Activated T-helper 1 cell treated with Interleukin-2 at 50 U/mL for 16 hours (primary cell): ENCODE measurements around the gene TAPT1.
"Not testable (repeated sequence)": the region's sequence is repeated elsewhere in the genome, so short reads cannot be mapped to it uniquely, and the experiment has no call there.

Experiments used
- DNase-seq: peaks from one replicate; pipeline ENCODE4 v3.0.0-alpha.2; 2020; ENCODE audit warnings: low read depth

The TAPT1 gene

DNA sequence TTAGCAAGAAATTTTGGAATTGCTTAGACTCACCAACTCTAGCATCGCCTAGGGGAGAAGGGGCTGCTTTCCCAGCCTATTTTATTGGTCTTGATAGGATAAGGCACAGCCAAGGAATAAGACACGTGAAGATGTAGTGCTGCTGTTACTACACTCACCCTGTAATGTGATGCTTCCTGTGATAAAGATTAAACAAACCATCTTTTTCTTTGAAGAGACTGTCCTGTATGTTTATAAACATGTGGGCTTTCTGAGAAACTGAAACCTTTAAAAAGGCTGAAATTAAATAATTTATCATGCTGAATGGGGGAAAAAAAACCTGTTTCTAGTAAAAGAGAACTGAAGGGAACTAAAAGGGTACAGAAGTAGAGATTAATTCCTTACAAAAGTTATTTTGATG is 13.2 kb downstream of the TAPT1 start:
- DNase-seq: no peak

DNA sequence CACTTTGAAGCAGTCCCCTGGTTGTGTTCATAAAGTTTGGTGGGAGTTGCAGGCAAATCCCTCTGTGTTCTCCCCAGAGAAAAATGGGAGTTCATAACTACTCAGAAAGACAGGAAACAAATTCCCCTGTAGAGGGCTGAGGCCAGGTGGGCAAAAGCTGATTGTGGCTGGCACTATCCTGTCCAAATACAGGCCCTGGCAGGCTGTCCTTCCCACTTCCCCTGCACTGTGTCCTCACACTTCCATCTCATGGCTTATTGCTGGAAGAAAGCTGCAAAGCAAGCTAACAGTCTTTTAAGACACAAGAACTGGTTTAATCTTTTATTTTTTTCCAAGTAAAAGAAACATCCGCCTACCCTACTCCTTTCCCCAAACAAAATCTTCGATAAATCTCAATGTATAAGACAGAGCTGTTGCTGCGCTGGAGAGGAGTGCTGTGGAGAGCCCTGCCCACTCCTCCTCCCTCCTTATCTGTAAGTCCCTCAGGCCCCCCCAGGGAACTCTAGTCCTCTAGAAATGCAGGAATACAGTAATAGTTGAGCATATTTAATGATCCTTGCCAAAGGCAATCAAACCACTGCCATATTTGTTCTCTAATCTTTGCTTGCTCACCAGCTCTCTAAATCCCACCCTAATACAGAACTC is 14.0 kb downstream of the TAPT1 start:
- DNase-seq: no peak

DNA sequence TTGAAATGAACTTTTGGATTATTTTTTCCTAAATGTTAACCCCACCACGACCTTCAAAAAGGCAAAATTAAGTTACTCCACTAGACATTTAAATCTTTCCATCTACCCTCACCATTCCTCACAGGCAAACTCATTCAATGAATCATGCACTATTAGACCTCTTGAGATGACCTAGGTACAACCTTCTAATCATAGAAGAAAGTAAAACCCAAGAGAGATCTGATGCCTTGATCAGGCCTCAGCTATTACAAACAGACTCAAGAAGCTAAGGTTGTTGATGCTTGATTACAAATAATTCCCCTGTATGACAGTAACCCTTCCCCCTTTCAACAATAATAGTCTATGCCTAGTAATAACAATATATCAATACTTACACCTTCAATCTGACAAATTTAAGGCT is 18.9 kb downstream of the TAPT1 start:
- no peak for DNase-seq

DNA sequence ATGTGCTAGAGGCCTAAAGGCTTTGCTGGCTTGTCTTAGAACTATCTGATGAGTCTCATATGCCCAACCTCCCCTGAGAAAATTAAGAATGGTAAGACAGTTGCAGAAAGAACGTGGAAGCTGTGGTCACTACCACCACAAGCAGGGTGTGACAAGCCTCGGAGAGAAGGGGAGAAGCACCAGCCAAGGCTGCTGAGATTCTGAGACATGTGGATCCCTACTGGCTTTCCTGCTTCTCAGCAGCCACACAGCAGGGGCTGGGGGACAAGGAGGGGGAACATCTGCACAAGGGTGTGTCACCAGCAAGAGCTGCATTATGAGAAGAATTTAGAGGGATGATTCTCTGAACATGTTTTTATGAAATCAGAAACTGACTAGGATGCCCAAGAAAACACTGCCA is 19.4 kb downstream of the TAPT1 start:
- no peak for DNase-seq

DNA sequence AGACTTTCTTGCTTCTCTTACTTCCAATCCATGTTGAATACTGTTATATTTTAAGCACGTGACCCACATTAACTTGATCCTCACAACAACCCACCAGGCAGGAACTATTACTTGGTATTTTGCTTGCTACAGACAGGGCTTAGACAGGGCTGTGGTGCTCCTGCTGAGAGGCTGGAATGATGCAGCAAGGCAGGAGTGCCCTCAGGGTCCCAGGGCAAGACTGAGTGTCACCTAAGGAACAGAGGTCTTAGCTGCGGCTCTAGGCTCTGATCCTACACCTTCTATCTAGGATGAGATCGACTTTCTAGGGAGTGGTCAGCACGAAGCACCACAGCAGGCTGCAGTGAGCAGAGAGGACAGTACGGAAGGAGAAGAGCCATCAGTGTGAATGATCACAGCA is 20.0 kb downstream of the TAPT1 start:
- no peak for DNase-seq

DNA sequence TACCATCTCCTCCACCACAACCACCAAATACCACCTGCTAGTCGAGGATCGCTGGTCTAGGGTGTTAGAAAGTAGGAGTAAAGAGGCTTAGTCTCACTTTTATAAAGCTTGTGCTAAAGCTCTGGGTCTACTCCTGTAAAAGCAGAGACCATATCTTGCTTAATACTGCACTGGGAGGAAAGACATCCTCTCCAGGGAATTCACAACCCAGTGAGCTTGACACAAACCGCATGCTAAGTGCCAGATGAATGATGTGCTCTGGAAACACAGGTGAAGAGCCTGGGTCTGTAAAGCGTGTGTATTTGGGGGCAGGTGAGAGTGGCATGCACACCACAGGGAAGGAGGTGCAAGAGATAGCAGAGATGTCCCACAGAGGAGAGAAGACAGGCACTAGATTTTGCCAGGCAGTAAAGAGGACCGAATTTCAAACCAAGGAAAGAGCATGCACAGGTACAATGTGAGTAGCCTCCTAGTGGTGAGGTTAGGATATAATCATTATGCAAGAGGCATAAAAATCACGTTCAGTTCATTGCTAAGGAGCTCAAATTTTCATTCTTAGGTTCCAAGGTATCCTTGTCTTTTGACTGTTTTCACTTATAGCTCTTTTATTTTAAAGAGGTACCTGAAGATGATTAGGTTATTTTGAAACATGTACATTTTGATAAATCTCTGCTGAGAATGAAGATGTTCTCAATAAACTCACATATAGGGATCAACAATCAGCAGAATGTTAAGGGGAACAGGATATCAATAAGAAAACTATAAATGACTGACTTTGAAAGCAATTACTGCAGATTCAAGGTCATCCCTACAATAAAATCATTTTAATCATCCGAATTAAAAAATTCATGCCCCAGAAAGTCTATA is 20.7 kb downstream of the TAPT1 start:
- no peak for DNase-seq

DNA sequence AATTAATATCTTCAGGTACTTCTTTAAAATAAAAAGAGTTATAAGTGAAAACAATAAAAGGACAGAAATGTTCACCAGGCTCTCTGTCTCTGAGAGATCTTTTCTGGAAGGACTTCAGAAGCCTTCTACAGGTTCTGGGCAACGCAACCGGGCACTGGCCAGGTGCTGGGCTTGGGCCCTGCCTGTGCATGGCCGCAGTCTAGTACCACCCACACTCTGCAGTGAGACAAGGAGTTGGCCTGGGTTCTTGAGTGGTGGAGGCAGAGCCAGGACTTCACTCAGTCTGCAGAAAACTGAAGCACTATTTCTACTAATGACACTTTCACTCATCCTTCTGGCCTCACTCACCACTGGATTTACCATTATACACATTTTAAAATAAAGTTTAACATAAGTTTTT is 21.8 kb downstream of the TAPT1 start:
- DNase-seq: no peak

DNA sequence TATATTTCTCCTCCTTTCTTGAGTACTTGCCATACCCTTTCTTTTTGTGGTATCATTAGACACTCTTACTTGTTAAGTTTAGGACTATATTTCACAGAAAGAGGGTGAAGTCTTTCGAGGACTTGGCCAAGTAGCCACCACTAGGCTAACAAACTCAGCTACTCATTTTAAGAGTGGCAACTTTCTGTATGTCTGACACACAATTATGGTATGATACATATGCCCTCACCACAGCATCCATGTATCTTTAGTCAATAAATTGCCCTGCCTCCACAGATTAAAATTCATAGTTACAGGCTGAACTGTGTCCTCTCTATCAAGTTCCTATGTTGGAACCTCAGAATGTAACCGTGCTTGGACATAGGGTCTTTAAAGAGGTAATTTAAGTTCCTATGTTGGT is 23.2 kb downstream of the TAPT1 start:
- no peak for DNase-seq

DNA sequence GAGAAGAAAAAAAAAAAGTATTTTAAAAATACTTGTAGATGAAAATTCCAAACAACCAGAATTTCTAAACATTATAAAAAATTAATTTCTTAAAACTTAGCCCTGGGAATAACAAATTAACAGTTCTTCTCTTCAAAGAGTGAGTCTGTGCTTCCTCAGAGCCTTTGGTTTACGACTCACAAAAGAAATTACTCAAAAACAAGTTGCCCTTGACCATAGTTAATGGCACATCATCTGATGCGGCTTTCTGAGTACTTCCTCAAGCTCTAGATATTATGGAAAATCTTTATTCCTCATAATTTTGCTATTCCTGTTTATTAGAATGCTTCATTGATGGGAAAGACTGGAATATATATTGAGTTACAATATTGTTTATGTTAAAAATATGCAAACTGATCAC is 23.7 kb downstream of the TAPT1 start:
- DNase-seq: no peak

DNA sequence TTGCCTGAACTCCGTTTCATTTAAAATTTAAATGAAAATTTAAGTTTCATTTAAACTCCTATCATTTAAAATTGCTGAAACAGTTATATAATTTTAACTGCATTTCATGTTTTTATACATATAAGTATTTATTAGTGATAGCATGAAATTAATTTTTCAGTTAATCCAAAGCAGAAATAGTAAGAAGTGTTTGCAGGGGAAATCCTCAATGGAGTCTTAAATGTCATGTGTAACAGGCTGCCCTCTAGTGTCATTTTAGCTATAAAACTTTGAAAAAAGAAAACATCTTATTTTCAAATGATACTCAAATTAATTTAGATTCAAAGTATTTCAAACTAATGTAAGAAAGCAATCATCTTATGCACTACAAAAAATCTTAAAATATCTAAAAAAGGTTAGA is 27.2 kb downstream of the TAPT1 start:
- DNase-seq: no peak

DNA sequence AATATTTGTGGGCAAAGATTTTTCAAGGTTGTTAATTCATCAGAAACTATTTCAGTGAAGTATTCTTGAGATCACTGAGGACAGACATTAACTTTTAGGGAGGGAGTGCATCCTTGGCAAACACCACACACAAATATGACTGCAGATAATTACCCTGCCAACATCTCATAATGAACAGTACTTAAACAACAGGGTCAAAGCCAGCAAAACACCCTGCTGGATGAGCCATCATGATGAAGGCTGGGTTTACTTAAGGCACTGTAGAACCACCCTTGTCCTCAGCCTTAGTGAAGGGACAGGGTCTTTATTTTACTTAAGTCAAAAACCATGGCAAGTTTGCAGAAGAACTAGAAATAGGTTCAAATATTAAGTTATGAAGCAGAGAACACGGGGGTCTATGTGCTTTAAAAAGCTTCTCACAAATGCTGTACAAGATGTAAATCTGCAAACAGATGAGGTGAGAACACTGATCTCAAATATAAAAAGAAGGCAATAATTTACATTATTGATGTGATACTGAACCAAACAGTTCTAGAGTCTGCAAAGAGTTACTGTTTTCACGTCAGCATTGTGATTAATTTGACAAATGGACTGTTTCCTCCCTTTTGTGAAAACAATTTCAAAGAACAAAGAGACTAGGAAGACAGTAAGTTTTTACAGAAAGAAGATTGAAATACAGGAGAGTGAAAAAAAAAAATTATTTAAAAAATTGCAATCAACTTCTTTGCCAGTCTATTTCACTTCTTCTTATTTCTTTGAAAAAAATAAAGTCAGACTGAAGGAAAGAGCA is 28.2 kb downstream of the TAPT1 start:
- no peak for DNase-seq

DNA sequence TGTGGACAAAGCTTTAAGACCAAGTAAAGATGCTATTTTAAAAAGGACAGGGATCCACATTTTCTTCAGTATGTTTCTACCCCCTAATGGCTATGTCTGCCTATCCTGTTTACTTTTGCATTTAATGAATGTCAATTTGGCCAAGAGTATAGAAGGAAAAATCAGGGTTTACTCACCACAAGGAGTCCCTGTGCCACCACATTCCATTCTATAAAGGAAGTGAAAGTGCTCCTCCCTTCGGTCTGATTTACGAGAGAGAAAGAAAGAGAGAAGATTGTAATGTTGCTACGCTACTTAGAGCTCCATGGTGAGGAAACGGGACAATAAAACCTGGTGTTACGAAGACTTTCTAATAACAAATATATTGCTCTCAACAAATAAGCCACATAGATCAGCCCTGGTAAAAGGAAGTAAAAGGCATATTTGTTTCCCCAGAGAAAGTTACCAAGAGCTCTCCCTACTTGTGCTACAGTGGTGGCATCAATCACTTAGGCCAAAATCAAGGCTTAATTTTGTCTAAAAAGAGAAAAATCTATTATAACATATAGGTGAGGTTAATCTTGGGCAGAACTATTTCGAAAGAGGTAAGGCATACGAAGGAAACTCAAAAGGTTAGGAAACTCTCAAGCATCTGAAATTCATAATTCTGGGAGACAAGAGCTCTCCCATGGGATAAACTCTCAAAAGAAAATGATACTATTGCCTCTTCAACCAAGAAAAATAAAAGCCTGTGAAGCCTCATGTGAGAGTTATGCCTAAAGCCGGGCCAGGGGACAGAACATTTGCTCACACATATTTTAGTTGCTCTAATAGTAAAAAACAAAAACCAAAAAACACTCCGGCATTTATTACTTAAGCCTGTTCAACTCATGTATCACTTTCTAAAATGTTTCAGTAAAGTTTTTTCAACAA is 29.5 kb downstream of the TAPT1 start:
- DNase-seq: no peak

DNA sequence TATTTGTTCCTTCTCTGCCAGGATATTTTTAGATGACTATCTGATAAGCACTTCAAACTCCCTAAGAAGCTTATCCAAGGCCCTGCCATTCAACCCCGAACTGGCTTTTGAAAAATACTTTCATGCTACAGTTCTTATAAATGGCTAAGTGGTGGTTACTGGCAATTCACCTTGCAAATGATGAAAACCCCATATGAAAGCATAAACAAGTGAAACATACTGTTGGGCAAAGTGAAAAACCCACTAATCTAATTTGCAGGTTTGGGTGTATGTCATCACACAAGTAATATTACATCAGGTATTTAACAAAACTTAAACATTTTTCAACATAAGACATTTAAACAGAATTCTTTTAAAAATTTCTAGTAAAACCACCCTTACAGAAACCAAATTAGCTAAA is 31.1 kb downstream of the TAPT1 start:
- DNase-seq: no peak

DNA sequence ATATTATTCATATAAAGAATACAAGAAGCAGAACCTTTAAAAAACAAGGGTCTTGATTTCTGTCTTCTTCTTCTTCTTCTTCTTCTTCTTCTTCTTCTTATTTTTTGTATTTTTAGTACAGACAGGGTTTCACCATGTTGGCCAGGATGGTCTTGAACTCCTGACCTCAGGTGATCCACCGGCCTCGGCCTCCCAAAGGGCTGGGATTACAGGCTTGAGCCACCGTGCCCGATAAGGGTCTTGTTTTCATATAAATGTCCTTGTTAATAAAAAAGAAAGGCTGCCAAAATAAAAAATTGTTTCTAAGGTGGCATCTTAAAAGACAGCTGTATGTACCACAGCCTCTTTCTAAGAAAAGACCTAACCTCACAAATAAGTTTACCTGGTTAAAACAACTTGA is 31.5 kb downstream of the TAPT1 start:
- DNase-seq: not testable (repeated sequence)

DNA sequence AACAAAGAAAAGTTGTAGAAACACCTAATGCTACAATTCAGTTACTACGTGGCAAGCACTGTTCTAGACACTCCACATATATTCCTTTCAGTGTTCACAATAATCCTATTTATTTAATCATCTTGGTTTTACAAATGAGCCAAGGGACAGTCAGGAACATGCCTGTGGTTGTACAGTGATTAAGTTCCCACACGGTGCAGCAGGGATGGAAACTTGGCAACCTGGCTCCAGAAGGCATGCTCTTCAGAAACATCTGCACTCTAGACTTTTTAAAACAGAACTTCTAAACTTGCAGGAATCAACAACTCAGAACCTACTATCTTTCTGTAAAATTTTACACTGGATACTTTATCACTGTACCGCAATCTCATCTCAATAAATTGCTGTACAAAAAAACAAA is 32.1 kb downstream of the TAPT1 start:
- no peak for DNase-seq

DNA sequence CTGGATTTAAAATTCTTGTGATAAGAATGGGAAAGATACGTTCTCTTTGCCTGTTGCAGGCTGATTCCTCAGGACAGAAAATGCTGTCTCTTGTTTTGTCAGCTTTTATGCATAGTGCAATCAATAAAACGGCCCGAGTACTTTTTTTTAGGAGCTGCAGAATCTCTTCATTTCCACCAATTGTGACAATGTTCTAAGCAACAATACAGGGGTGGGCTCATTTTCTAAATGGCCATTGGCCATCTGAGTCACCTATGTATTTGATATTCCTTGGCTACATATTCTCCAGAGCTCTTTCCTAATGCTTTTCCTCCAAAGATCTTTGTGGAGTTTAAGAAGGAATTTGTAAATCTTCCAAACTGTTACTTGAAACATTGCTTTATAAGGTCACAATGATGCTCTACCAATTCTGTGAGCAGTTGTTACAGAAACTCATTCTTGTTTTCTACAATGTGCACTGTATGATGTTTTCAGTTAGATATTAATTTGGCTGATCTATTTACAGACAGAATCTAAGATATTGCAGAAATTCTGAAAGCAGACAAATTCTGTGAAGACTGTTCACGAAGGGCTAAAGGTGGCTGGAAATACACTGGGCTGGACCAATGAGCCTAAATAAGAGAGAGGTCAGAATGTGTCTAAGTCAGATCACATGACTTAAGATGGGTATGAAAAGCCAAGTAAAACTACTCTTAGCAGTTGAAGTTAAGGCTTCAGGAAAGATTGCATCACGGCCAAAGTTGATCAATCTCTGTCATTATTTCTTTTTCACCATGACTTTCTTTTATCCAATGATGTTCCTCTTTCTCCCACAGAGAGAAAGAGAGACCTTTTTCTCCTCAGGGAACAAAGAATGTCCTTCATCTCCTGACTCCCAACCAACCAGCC is 33.4 kb downstream of the TAPT1 start:
- no peak for DNase-seq

DNA sequence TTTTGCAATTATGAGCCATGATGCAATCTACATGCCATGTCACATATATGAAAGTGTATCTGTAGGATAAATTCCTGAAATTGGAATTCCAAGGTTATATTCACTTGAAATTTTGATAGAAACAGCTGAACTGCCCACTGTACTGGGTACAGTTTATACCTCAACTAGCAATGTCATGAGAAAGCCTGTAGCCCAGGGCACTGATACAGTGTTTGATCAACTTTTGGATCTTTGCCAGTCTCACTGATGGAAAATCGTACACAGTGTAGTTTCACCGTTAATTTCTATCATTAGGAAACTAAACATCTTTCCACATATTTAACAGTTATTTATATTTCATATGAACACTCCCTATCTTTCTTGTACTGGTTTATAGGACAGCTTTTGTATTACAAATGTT is 34.2 kb downstream of the TAPT1 start:
- no peak for DNase-seq

DNA sequence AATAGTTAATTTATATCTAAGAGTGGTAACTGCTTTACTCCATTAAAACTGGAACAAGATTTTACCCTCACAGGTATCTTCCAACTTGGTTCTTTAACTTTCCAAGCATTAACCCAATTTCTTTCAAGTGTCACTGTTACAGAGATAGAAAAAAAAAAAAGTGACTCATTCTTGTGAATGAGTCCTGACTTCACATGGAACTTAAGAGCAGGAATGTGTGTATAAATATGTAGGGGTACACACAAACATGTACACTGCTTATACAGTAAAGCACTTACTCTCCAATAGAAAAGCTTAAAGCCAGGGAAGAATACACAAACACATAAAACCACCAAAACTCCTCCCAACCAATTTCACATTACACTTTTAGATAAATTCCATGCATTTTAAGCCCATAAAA is 38.8 kb downstream of the TAPT1 start:
- DNase-seq: no peak

DNA sequence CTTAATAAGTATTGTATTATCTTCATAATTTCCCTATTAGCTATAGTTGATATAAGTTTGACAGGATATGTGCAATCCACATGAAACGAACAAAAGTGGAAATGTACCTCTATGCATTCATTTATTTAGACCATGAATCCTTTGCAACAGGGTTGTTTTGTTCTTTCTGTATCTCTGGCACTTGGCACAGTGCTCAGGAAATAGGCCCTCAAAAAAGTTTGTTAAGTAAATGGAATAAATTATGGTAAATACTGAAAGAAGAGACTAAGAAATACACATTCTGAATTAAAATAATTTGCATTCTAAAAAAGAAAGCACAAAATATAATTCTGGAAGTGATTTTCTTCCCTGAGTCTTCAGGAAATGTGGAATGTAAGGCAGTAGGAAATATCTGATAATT is 39.3 kb downstream of the TAPT1 start:
- no peak for DNase-seq

DNA sequence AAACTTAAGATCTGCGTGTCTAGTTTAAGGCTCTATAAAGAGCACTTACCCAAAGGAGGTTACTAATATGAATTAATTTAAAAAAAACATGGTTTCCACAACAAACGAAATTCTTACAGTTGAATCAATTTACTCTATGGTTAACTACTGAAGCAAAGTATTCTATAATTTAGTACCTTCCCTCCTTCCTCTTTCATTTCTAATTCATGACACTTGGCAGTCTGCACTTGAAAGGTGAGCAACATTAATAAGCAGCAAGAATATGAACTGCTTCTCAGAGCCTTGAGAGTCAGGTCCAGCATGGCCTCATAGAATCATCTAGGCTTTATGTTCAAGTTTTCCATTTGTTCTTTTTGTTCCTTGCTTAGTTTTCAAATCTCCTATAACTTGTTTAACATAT is 42.7 kb downstream of the TAPT1 start:
- DNase-seq: no peak

DNA sequence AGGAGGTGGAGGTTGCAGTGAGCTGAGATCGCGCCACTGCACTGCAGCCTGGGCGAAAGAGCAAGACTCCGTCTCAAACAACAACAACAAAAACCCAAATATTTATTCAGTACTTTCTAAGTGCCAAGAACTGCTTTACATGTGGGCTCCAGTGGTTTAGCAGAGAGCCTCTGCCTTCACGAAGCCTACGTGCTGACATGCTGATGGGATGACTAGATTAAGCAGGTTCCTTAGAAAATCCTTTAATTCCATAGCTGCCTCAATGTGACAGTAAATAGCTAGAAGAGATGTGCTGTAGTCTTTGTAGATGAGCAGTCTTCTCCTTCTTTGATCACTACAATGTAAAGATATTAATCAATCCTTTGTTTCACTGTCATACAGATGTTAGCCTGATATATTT is 49.6 kb downstream of the TAPT1 start:
- no peak for DNase-seq
